AG10803 (cell line): ENCODE results near the gene AFF3.

Source experiments
- DNase-seq: peaks from one replicate; pipeline ENCODE4 v3.0.0; 2010; ENCODE audit warnings: low read depth
- H3K4me3 ChIP-seq: 2 replicates; pipeline ENCODE4 v1.5.1; 2011; ENCODE audit warnings: mild to moderate bottlenecking, low read length, control low read depth
- CTCF ChIP-seq: conservative IDR thresholded peaks from 2 replicates; pipeline ENCODE4 v1.5.1; 2011; ENCODE audit warnings: mild to moderate bottlenecking, low read length, control low read depth, inconsistent platforms

Gene AFF3

GRCh38 chr2:100145893-100146656 lies 3.7 kb upstream of the AFF3 start:
- no peak overlapping the region for H3K4me3 ChIP-seq
- DNase-seq: no peak
- TF ChIP-seq CTCF: no peak

- DNase-seq: no peak
- no peak for TF ChIP-seq CTCF
- H3K4me3 ChIP-seq: no peak overlapping the region
These were observed 896 bp upstream of the AFF3 start for GRCh38 chr2:100143286-100143685.

- no peak for TF ChIP-seq CTCF
- no peak for DNase-seq
These were observed 484 bp downstream of the AFF3 start for GRCh38 chr2:100141906-100142305.

DNA sequence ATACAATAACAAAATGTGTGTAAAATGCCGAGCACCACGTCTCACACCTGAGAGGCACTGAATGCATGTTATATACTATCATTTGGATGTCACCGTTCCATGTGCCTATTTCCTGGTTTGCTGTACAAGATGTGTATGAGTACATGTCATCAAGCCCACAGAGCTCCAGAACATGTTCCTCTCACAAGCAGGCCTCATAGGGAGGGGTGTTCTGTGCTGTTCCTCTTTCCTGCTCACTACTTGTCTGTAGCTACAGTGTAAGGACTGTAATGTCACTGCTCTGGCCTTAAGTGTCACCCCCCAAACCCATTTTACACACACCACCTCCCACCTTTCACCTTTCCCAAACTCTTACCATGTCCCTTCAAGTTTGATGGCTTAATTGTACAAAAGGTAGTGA lies 1.8 kb downstream of the AFF3 start:
- no peak for TF ChIP-seq CTCF
- no peak overlapping the region for H3K4me3 ChIP-seq
- no peak for DNase-seq

More at GRCh38 chr2:100141906-100142305, 484 bp downstream of the AFF3 start:
- H3K4me3 ChIP-seq: no peak overlapping the region

DNA sequence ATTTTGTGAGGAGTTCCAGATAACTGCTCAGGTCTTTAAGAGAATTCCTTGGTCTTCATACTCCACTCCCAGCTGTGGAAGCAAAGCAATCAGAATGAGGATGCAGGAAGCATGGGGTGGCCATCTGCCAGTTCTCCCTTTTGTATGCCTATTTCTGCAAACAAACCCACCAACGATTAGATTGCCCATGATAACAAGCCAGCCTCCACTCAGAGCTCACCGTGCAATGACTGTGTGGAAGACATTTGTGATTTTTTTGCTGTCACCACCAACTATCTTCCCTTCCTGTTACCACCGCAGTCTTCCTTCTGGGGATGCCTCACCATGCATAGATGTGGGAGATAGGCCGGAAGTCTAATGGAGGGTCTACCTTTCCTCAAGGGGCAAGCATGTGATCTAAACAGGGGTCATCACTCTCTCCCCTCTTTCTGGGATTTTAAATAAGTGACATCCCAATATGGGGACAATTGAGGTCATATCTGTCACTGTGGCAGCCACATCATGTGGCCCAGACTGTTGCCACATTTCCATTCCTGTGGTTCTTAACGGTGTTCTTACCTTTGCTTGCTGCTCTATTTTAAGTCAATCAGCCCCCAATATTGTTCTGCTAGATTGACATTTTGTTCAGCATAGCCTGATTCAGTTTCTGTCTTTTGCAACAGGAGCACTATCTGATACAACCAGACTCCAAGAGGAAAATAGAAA lies 4.4 kb downstream of the AFF3 start:
- TF ChIP-seq CTCF: no peak
- H3K4me3 ChIP-seq: no peak overlapping the region
- DNase-seq: no peak

DNA sequence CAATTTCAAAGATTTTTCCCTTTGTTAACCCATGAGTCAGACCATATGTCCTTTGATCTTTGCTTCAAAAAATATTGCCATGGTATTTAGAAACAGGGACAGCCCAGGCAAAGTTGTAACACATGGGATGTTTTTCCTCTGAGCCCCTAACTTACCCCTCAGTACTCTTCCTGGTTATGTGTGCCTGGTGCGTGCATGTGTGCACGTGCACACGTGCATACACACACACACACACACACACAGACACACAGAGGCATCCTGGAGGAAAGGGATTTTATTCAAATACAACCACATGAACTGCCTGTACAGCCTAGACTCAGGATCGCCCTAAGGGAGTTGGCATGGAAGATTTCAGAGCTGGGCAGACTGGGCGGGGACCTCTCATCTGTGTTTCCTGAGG lies 5.1 kb downstream of the AFF3 start:
- DNase-seq: no peak
- no peak overlapping the region for H3K4me3 ChIP-seq
- TF ChIP-seq CTCF: no peak

DNA sequence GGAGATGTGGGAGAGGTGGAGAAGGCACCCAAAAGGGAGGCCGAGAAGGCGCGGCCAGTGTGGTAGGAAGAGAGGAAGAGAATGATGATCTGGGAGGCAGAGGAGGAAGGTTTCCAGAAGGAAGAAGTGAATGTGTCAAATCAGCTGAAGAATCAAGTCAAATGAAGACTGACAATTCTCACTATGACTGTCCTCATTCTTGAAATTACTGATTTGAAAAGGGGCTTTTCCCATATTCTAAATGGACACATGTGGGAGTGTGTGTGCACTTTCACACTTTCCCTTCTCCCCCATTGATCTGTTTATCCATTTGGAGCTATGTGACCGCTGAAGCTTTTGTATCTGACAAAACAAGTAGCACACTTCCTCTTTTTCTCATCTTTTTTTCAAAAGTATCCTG lies 6.1 kb downstream of the AFF3 start:
- no peak for DNase-seq
- no peak for TF ChIP-seq CTCF

More for the DNA sequence above, 6.1 kb downstream of the AFF3 start:
- H3K4me3 ChIP-seq: no peak overlapping the region
